Embryonic facial prominence (tissue), 1 donor: ENCODE data around the gene HPSE2.
"Not testable (repeated sequence)": the region's sequence is repeated elsewhere in the genome, so short reads cannot be mapped to it uniquely, and the experiment has no call there.

ENCODE experiments used
- DNase-seq: peaks from one replicate; pipeline ENCODE4 v3.0.0-alpha.2; 2016; ENCODE audit errors: extremely low spot score

Gene HPSE2

GRCh38 chr10:99161165-99161564 is 74.5 kb downstream of the HPSE2 start:
- no peak for DNase-seq

DNA sequence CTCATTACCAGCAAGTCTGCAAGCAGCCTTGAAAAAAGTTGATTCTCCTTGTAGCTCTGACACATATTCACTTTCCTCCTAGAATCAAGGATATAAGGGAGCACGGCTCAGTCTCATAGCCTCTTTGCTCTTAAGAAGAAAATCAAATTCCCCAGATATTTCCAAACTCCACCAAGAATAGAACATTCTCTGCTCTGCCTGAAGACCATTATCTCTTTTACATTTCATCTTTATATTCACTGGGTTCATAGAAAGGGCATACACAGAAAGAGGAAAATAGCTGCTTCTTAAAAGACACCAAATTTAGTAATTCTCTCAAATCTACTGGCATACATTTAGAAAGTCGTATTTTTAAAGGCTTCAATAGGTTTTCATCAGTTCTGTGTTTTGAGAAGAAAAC is 92.0 kb downstream of the HPSE2 start:
- DNase-seq: no peak

DNA sequence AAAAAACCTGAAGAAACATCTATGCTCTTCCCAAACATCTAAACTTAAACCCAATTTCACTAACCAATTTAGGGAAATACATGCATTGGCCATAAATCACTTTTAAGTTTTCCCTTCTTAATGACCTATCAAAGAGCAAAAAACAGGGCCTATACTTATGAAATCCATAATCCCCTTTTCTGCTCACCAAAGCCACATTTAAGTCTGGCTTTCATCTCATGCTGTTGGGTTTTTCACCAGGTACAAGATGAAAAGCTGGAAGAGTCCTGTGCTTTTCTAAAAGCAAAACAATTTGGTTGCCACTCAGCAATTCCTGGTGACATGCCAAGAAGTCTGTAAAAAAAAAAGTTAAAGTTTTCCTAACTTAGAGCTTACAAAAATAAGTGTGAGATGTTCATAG is 92.6 kb downstream of the HPSE2 start:
- DNase-seq: no peak

DNA sequence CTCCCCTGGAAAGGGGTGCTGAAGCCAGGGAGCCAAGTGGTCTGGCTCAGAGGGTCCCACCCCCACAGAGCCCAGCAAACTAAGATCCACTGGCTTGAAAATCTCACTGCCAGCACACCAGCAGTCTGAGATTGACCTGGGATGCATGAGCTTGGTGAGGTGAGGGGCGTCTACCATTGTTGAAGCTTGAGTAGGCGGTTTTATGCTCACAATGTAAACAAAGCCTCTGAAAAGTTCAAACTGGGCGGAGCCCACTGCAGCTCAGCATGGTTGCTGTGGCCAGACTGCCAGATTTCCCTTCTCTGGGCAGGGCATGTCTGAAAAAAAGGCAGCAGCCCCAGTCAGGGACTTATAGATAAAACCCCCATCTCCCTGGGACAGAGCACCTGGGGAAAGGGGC is 102.8 kb downstream of the HPSE2 start:
- not testable (repeated sequence) for DNase-seq

DNA sequence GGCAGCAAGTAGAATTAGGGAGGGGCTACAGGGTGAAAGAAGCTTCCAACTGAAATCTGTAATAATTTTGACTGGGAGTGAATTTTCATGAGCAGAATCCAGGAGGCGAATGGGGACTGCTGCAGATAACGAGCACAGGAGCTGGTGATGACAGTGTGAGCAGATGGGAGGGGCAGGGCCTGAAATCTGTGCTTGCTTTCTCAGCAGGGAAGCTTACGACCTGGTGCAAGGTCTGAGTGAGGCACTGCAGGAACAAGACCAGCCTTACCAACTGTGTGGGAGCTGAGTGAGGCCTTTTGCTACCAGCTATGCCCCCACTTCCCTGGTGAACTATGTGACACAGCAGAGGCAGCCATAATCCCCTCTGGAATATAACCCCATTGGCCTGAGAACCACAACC is 109.8 kb downstream of the HPSE2 start:
- DNase-seq: no peak

- no peak for DNase-seq
These were observed 111.3 kb downstream of the HPSE2 start for GRCh38 chr10:99124376-99124775.

DNA sequence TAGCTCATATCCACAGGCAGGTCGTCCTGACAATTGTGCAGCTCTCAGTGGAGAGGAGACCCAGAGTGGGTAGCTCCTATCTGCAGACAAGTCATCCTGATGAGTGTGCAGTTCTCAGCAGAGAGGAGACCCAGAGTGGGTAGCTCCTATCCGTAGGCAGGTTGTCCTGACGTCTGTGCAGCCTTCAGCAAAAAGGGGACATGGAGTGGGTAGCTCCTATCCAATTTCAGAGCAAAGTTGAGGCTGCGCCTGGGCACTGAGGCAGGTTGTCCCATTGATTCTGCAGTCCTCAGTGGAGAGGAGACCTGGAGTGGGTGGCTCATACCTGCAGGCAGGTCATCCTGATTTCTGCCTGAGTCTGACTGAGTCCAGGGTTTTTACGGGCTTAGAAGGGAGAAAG is 111.8 kb downstream of the HPSE2 start:
- no peak for DNase-seq

GRCh38 chr10:99123336-99123735 is 112.3 kb downstream of the HPSE2 start:
- no peak for DNase-seq

DNA sequence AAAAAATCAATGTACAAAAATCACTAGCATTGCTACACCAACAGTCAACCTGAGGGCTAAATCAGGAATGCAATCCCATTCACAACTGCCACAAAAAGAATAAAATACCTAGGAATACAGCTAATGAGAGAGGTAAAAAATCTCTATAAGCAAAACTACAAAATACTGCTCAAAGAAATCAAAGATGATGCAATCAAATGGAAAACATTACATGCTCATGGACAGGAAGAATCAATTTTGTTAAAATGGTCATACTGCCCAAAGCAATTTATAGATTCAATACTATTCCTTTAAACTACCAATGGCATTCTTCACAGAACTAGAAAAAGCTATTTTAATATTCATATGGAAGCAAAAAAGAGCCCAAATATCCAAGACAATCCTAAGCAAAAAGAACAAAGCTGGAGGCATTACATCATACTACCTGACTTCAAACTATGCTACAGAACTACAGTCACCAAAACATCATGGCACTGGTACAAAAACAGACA is 116.3 kb downstream of the HPSE2 start:
- DNase-seq: no peak

- DNase-seq: no peak
These were observed 119.9 kb downstream of the HPSE2 start for GRCh38 chr10:99115703-99116102.

- no peak for DNase-seq
These were observed 150.3 kb downstream of the HPSE2 start for GRCh38 chr10:99085358-99085757.

GRCh38 chr10:99084161-99084560 is 151.5 kb downstream of the HPSE2 start:
- no peak for DNase-seq

DNA sequence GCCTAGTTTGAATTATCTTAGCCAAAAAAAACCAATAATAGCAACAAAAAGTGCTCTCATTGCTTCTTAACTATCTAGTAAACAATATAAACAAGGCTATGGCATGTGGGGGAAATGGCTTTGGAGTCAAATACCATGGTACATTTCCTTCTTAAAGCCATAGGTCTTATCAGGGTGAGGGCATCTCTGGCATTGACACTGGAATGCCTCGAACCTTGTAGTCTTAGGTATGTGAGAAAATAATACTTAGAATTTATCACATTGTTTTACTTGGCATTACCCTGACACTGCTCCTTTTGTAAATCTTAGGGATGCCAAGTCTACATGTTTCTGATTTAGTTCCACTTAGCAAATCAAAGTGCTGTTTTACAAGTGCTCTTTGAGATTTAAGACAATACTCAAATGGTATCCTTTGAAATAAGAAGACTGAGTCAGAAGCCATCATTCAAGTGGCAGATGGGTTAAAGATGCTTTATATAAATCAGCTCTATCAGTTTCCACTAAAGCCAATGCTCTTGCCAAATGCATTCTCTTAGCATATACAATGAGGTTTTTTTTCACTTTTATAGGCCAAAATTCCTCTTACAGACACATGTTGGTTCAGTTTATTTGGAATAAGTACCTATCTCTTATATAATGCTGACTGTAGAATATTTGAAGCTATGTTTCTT is 155.2 kb downstream of the HPSE2 start:
- no peak for DNase-seq

- DNase-seq: no peak
These were observed 173.1 kb downstream of the HPSE2 start for GRCh38 chr10:99062591-99062990.

GRCh38 chr10:99058762-99059161 is 176.9 kb downstream of the HPSE2 start:
- no peak for DNase-seq

GRCh38 chr10:99057936-99058690 is 177.5 kb downstream of the HPSE2 start:
- peak; percentile 6 for DNase-seq

GRCh38 chr10:99045671-99046070 is 190.0 kb downstream of the HPSE2 start:
- no peak for DNase-seq

GRCh38 chr10:99042051-99042771 is 193.4 kb downstream of the HPSE2 start:
- no peak for DNase-seq

GRCh38 chr10:99041468-99041867 is 194.2 kb downstream of the HPSE2 start:
- no peak for DNase-seq

GRCh38 chr10:99013885-99014284 is 221.8 kb downstream of the HPSE2 start:
- no peak for DNase-seq

DNA sequence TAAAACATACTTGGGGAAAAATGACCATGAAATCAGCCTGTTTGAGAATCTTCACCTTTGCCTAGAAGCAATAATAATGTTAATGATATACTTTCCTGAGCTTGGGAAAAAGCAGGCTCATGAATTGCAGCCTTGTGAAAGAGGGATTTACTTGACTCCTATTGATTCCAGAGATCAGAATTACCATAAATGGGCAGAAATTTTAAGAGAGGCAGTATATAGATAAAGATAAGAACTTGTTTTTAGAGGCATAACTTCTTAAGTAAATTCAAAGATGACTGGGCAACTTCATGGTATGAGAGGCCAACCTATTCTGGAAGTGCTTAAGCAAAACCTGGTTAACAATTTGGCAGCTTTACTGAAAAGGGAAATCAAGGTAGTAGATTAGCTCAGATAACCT is 225.4 kb downstream of the HPSE2 start:
- DNase-seq: no peak

GRCh38 chr10:99008054-99008453 is 227.6 kb downstream of the HPSE2 start:
- DNase-seq: no peak

- DNase-seq: no peak
These were observed 228.2 kb downstream of the HPSE2 start for GRCh38 chr10:99007457-99007856.
